ENCODE measurements around the gene ZNF436. TPM values are rescaled to one million over a fixed set of nuclear protein-coding genes. Genes with fewer than 3 reads are reported as not detected.
"Not testable (repeated sequence)": the region's sequence is repeated elsewhere in the genome, so short reads cannot be mapped to it uniquely, and the experiment has no call there.

Gene ZNF436
- polyA plus RNA-seq, 1 donor: 22.2 TPM

GRCh38 chr1:23322770-23323169, 46.9 kb downstream of the ZNF436 start:
- H3K27me3 ChIP-seq (ENCODE audit: control insufficient read depth, insufficient read depth, low read length): no peaks in the 10 kb centered on the region
- no peaks in the 10 kb centered on the region for H3K9me3 ChIP-seq (ENCODE audit: control insufficient read depth, low read depth, low read length)
- WGBS (ENCODE audit: insufficient coverage, low lambda C conversion rate): 67% methylated on average over 1 of the region's 1 CpG
- no peak for DNase-seq
- no peak overlapping the region for H3K27ac ChIP-seq (ENCODE audit: low read length)
- H3K4me1 ChIP-seq (ENCODE audit: control insufficient read depth, insufficient read depth, low read length): no peaks in the 10 kb centered on the region
- no peak overlapping the region for H3K4me3 ChIP-seq (ENCODE audit: low read length)
- H3K36me3 ChIP-seq (ENCODE audit: control insufficient read depth, insufficient read depth, low read length): peaks cover 60% of the 10 kb centered on the region

- peaks cover 37% of the 10 kb centered on the region for H3K36me3 ChIP-seq (ENCODE audit: control insufficient read depth, insufficient read depth, low read length)
- H3K4me3 ChIP-seq (ENCODE audit: low read length); DNase-seq; H3K9me3 ChIP-seq (ENCODE audit: control insufficient read depth, low read depth, low read length); H3K27ac ChIP-seq (ENCODE audit: low read length); H3K27me3 ChIP-seq (ENCODE audit: control insufficient read depth, insufficient read depth, low read length); H3K4me1 ChIP-seq (ENCODE audit: control insufficient read depth, insufficient read depth, low read length): not testable (repeated sequence)
- WGBS (ENCODE audit: insufficient coverage, low lambda C conversion rate): no CpG with 5 or more reads among the region's 7 CpGs
These were observed 59.4 kb downstream of the ZNF436 start for GRCh38 chr1:23310280-23310679.

Other genes with a start within 250 kb of the ZNF436 start
- 23.7 TPM for gene LUZP1, start 201.0 kb downstream of the ZNF436 start, polyA plus RNA-seq
- 0.46 TPM for gene HTR1D, start 152.3 kb downstream of the ZNF436 start, polyA plus RNA-seq
- gene HNRNPR, start 25.6 kb downstream of the ZNF436 start, polyA plus RNA-seq: 148 TPM
- 29.4 TPM for gene TCEA3, start 54.9 kb upstream of the ZNF436 start, polyA plus RNA-seq
- 14.0 TPM for gene ASAP3, start 114.3 kb upstream of the ZNF436 start, polyA plus RNA-seq
- 2.8 TPM for gene E2F2, start 161.4 kb upstream of the ZNF436 start, polyA plus RNA-seq
- gene ID3, start 189.7 kb upstream of the ZNF436 start, polyA plus RNA-seq: 120 TPM

Data from large intestine (tissue), 3 donors.